ENCODE results near the gene ZNF287. TPM values are rescaled to one million over a fixed set of nuclear protein-coding genes. Genes with fewer than 3 reads are reported as not detected.

ZNF287 gene
- total RNA-seq, 1 experiment from 2014 or later: 10.0 TPM

DNA sequence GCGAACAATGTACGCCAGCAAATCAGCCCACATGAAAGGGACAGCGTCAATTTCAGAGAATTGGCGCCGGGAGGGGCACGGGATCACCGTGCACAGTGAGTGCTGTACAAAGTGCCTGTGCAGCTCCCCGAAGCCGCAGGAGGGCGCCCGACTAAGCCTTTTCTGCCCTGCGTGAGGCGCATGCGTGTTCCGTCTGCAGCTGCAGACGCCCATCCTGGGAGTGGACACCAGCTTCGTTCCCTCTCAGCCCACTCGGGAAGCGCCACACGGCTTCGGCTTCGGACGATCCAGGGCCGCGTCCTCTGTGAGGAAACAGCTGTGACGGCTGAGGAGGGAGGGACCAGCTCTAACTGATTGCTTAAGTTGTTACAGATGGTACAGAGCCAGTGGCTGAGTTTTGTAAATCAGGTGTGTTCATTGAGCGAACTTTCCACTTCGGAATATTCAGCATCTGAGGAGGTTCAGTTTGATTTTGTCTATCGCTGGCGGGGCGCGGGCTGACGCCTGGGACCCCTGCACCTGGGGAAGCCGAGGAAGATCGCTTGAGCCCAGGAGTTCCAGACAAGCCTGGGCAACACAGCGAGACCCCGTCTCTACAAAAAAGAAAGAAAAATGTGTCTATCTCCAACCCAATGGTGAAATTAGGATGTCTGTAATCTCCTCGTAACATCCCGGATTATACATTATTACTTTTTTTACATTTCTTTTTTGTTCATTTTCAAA is 15.4 kb upstream of the ZNF287 start:
- Histone ChIP-seq H3K27me3 (replicated peaks; ENCODE audit: insufficient read depth, low read depth, low read length, poor library complexity) (no peaks in the 10 kb centered on the region), H3K27ac (ENCODE audit: low read depth, low read length, poor library complexity, severe bottlenecking) (no peak overlapping the region), H3K4me3 (ENCODE audit: low read depth, low read length, poor library complexity, severe bottlenecking) (peak overlapping the region; percentile 46), H3K4me1 (ENCODE audit: insufficient read depth, low read length, poor library complexity, severe bottlenecking) (no peaks in the 10 kb centered on the region), H3K36me3 (ENCODE audit: insufficient read depth, low read length, poor library complexity, severe bottlenecking) (no peaks in the 10 kb centered on the region), H3K9me3 (ENCODE audit: low read depth, low read length, poor library complexity, severe bottlenecking) (no peaks in the 10 kb centered on the region)
- no TSS peak for BruUV-seq (replicated peaks)
- ChIA-PET CTCF (interaction anchor here (0.6 to 1.6 kb wide), 2 partner anchors 40 to 130 kb away, joined by 3 read pairs; no protein-coding TSS in a partner anchor), POLR2A (ENCODE audit: low non-redundant PET) (no interaction called here)
- DNase-seq (ENCODE audit: low spot score): peak; percentile 95
- intact Hi-C loops (cut with micrococcal nuclease; ENCODE audit: unreplicated experiment): no loop called here
- peak; percentile 99 for TF ChIP-seq CTCF (conservative IDR thresholded peaks at IDR 0.05; ENCODE audit: low read depth, low read length)
- TF ChIP-seq EZH2 (IDR thresholded peaks at IDR 0.05; ENCODE audit: borderline replicate concordance, low read depth, low read length, poor library complexity, severe bottlenecking): no peak

DNA sequence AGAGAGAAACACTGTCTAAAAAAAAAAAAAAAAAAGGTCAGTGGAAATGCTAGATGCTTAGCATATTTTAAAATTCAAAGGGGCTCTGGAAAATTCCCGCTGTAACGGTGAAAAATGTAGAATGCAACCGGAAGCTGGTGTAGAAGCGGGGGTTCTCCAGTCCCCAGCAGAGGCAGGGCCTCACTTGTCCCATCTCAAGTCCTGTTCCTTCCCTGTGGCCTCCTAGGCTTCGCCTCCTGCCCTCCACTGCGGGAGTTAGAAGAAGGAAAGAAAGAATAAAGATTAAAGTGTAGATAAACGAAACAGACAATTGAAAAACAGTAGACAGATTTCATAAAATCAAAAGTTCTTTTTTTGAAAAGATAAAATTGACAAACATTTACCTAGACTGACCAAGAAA is 14.8 kb upstream of the ZNF287 start:
- POLR2A ChIA-PET (ENCODE audit: low non-redundant PET): no interaction called here
- BruUV-seq (replicated peaks): no TSS peak

GRCh38 chr17:16573466-16573865 is 4.5 kb upstream of the ZNF287 start:
- intact Hi-C loops (cut with micrococcal nuclease; ENCODE audit: unreplicated experiment): no loop called here
- Histone ChIP-seq H3K36me3 (ENCODE audit: insufficient read depth, low read length, poor library complexity, severe bottlenecking) (no peaks in the 10 kb centered on the region), H3K4me1 (ENCODE audit: insufficient read depth, low read length, poor library complexity, severe bottlenecking) (no peaks in the 10 kb centered on the region), H3K9me3 (ENCODE audit: low read depth, low read length, poor library complexity, severe bottlenecking) (no peaks in the 10 kb centered on the region), H3K27me3 (replicated peaks; ENCODE audit: insufficient read depth, low read depth, low read length, poor library complexity) (no peaks in the 10 kb centered on the region), H3K27ac (ENCODE audit: low read depth, low read length, poor library complexity, severe bottlenecking) (no peak overlapping the region), H3K4me3 (ENCODE audit: low read depth, low read length, poor library complexity, severe bottlenecking) (no peak overlapping the region)
- BruUV-seq (replicated peaks): no TSS peak
- no peak for TF ChIP-seq EZH2 (IDR thresholded peaks at IDR 0.05; ENCODE audit: borderline replicate concordance, low read depth, low read length, poor library complexity, severe bottlenecking)
- TF ChIP-seq CTCF (conservative IDR thresholded peaks at IDR 0.05; ENCODE audit: low read depth, low read length): no peak
- CTCF ChIA-PET: no interaction called here
- POLR2A ChIA-PET (ENCODE audit: low non-redundant PET): no interaction called here
- no peak for DNase-seq (ENCODE audit: low spot score)

More for the DNA sequence above, 14.8 kb upstream of the ZNF287 start:
- CTCF ChIA-PET: interaction anchor here (0.6 to 1.6 kb wide), 2 partner anchors 39 to 129 kb away, joined by 3 read pairs; no protein-coding TSS in a partner anchor
- Histone ChIP-seq H3K27me3 (replicated peaks; ENCODE audit: insufficient read depth, low read depth, low read length, poor library complexity) (no peaks in the 10 kb centered on the region), H3K4me3 (ENCODE audit: low read depth, low read length, poor library complexity, severe bottlenecking) (peak overlapping the region; percentile 46), H3K4me1 (ENCODE audit: insufficient read depth, low read length, poor library complexity, severe bottlenecking) (no peaks in the 10 kb centered on the region), H3K9me3 (ENCODE audit: low read depth, low read length, poor library complexity, severe bottlenecking) (no peaks in the 10 kb centered on the region), H3K36me3 (ENCODE audit: insufficient read depth, low read length, poor library complexity, severe bottlenecking) (no peaks in the 10 kb centered on the region), H3K27ac (ENCODE audit: low read depth, low read length, poor library complexity, severe bottlenecking) (no peak overlapping the region)
- intact Hi-C loops (cut with micrococcal nuclease; ENCODE audit: unreplicated experiment): no loop called here
- TF ChIP-seq EZH2 (IDR thresholded peaks at IDR 0.05; ENCODE audit: borderline replicate concordance, low read depth, low read length, poor library complexity, severe bottlenecking): no peak
- no peak for TF ChIP-seq CTCF (conservative IDR thresholded peaks at IDR 0.05; ENCODE audit: low read depth, low read length)
- no peak for DNase-seq (ENCODE audit: low spot score)

Measured in A673 (cell line).